ENCODE data around the gene UTP14C. TPM values are rescaled to one million over a fixed set of nuclear protein-coding genes. Genes with fewer than 3 reads are reported as not detected.

Gene UTP14C
- total and polyA plus RNA-seq, 2 of the 13 experiments (the other 11 are each of a cell fraction or from before 2014, with no cell fraction given): 8.8 to 12.2 TPM

GRCh38 chr13:52070929-52071523 lies 46.5 kb downstream of the UTP14C start:
- 41% methylated on average over 1 of the region's 1 CpG for WGBS (ENCODE audit: low lambda C conversion rate)
- H3K27ac ChIP-seq (ENCODE audit: extremely low read length, insufficient read depth, low read length): no peak overlapping the region
- no peak overlapping the region for H3K4me2 ChIP-seq (ENCODE audit: low read depth, low read length)
- no TSS peak for BruUV-seq (replicated peaks)
- no peaks in the 10 kb centered on the region for H4K20me1 ChIP-seq (ENCODE audit: insufficient read depth, low read length)
- H2AFZ ChIP-seq (ENCODE audit: low read length): no peak overlapping the region
- H3K27me3 ChIP-seq (ENCODE audit: control insufficient read depth in 1 of 2, insufficient read depth in 2 of 2, low read length in 2 of 2): no peaks in the 10 kb centered on the region
- ATAC-seq (peak; percentile 92), DNase-seq (ENCODE audit: low spot score) (peak; percentile 54), FAIRE-seq (no peak)
- POLR2A ChIA-PET: interaction anchor here (1.6 kb wide), 2 partner anchors 57 to 59 kb away, joined by 5 read pairs; partner anchors contain the start of genes ALG11 and ATP7B
- no peaks in the 10 kb centered on the region for H3K79me2 ChIP-seq (ENCODE audit: insufficient read depth, low read length)
- intact Hi-C loops (cut with micrococcal nuclease; ENCODE audit: unreplicated experiment) (loop anchor here (1.0 to 5.0 kb wide), 2 partner anchors 44 to 56 kb away; no protein-coding TSS in a partner anchor), in situ Hi-C loops (cut with HindIII; ENCODE audit: extremely low pct_ligation_motif_present, low pct_unique_long_range_greater_than_20kb) (loop anchor here (5.0 kb wide), 1 partner anchor 56 kb away; the partner anchor contains the start of gene NEK5)
- no peaks in the 10 kb centered on the region for H3K36me3 ChIP-seq (replicated peaks in 1 of 2; ENCODE audit: control insufficient read depth in 1 of 2, insufficient read depth in 2 of 2, low read length in 2 of 2)
- peaks cover 15% of the 10 kb centered on the region for H3K4me1 ChIP-seq (ENCODE audit: insufficient read depth, low read length)
- H3K4me3 ChIP-seq (replicated peaks in 1 of 3; ENCODE audit: insufficient read depth in 1 of 3, low read depth in 2 of 3, low read length in 3 of 3): no peak overlapping the region
- CTCF ChIA-PET (ENCODE audit: low intra/inter-chr PET ratio, low total read pairs): interaction anchor here (1.2 to 2.8 kb wide), 2 partner anchors 46 to 57 kb away, joined by 3 to 28 read pairs; partner anchors contain the start of gene NEK5
- peaks cover 25% of the 10 kb centered on the region for H3K9me3 ChIP-seq (ENCODE audit: low read length)
- H3K9ac ChIP-seq (ENCODE audit: insufficient read depth, low read depth, low read length): no peak overlapping the region
- TF ChIP-seq CTCF (CRISPR knock-in tag; IDR thresholded peaks at IDR 0.05) (peak; percentile 70), GLI4 (CRISPR knock-in tag; IDR thresholded peaks at IDR 0.05; ENCODE audit: borderline replicate concordance) (no peak), MATR3 (CRISPR knock-in tag; IDR thresholded peaks at IDR 0.05) (no peak), MTF1 (CRISPR knock-in tag; IDR thresholded peaks at IDR 0.05) (no peak), ZNF737 (CRISPR knock-in tag; IDR thresholded peaks at IDR 0.05; ENCODE audit: borderline replicate concordance) (no peak), HNRNPH1 (optimal IDR thresholded peaks at IDR 0.05; ENCODE audit: low read depth, low read length) (no peak), ZNF256 (CRISPR knock-in tag; conservative IDR thresholded peaks at IDR 0.05) (no peak), ARID2 (CRISPR knock-in tag; IDR thresholded peaks at IDR 0.05; ENCODE audit: borderline replicate concordance) (no peak), E2F1 (CRISPR knock-in tag; IDR thresholded peaks at IDR 0.05) (no peak), ZNF724P (CRISPR knock-in tag; IDR thresholded peaks at IDR 0.05; ENCODE audit: borderline replicate concordance) (no peak), ZNF30 (CRISPR knock-in tag; IDR thresholded peaks at IDR 0.05) (no peak), DNMT1 (CRISPR knock-in tag; IDR thresholded peaks at IDR 0.05) (no peak), TGIF2 (CRISPR knock-in tag; IDR thresholded peaks at IDR 0.05) (no peak), MAFF (IDR thresholded peaks at IDR 0.05; ENCODE audit: low read depth, low read length) (no peak), SMC3 (IDR thresholded peaks at IDR 0.05; ENCODE audit: low read length) (peak; percentile 65; the same call in 1 of the 2 replicates), GATAD1 (CRISPR knock-in tag; IDR thresholded peaks at IDR 0.05) (no peak), DMTF1 (CRISPR knock-in tag; IDR thresholded peaks at IDR 0.05) (no peak), ZNF292 (CRISPR knock-in tag; IDR thresholded peaks at IDR 0.05; ENCODE audit: borderline replicate concordance, low read depth) (no peak)
